ENCODE data around the gene XRCC6. TPM values are rescaled to one million over a fixed set of nuclear protein-coding genes. Genes with fewer than 3 reads are reported as not detected.
A peak's percentile ranks its signal among the peaks of the same experiment; 100 is the strongest.

The XRCC6 gene
- total and polyA plus RNA-seq, 2 of the 4 experiments (the other 2 are of a cell fraction), result 202 to 401 TPM

- 100% methylated on average over 1 of the region's 7 CpGs; no CpG with 5 or more reads in 1 of the 2 experiments for WGBS, 2 experiments (ENCODE audit: extremely low coverage in 2 of 2, insufficient read length in 1 of 2)
- Histone ChIP-seq H3K56ac (ENCODE audit: extremely low read depth, insufficient read depth, low read length) (no peak overlapping the region), H3K18ac (ENCODE audit: low read depth, low read length) (no peak overlapping the region), H3K9me3 (ENCODE audit: control insufficient read depth, insufficient read depth, low read length) (no peaks in the 10 kb centered on the region), H2BK15ac (ENCODE audit: low read depth, low read length) (no peak overlapping the region), H3K9ac (ENCODE audit: low read depth, low read length) (no peak overlapping the region), H3K79me1 (ENCODE audit: low read depth in 1 of 2, low read length in 2 of 2) (peaks cover 31 to 65% of the 10 kb centered on the region in 2 experiments), H3K4me2 (ENCODE audit: low read depth, low read length) (no peak overlapping the region), H4K20me1 (ENCODE audit: insufficient read depth, low read length) (no peaks in the 10 kb centered on the region), H2AK9ac (replicated peaks; ENCODE audit: low read depth, low read length, poor library complexity) (no peak overlapping the region), H2BK5ac (ENCODE audit: low read depth, low read length, poor library complexity, severe bottlenecking) (no peak overlapping the region), H2BK120ac (ENCODE audit: low read depth, low read length) (no peak overlapping the region), H4K8ac (ENCODE audit: low read depth in 2 of 2, low read length in 2 of 2) (no peak overlapping the region), H3K36me3 (ENCODE audit: control insufficient read depth, insufficient read depth, low read length) (peaks cover 23% of the 10 kb centered on the region), H4K91ac (ENCODE audit: insufficient read depth, low read depth, low read length) (no peak overlapping the region), H3K14ac (replicated peaks; ENCODE audit: low read depth, low read length) (no peak overlapping the region), H2AK5ac (ENCODE audit: low read depth, low read length) (peak overlapping the region; percentile 7; the same call in 1 of the 2 replicates), H2AFZ (replicated peaks; ENCODE audit: low read length, poor library complexity) (no peak overlapping the region), H3K27me3 (ENCODE audit: control insufficient read depth, insufficient read depth, low read length) (no peaks in the 10 kb centered on the region), H4K5ac (ENCODE audit: low read depth, low read length) (no peak overlapping the region), H3K9me1 (ENCODE audit: insufficient read depth, low read length) (peaks cover 4% of the 10 kb centered on the region; the same call in 1 of the 2 replicates), H3K4me1 (ENCODE audit: control insufficient read depth, insufficient read depth, low read length) (peaks cover 4% of the 10 kb centered on the region), H3K23ac (ENCODE audit: low read depth, low read length) (no peak overlapping the region), H3K4ac (ENCODE audit: low read depth, low read length) (no peak overlapping the region), H2BK20ac (ENCODE audit: low read depth, low read length) (no peak overlapping the region), H3K27ac (ENCODE audit: insufficient read depth, low read length) (no peak overlapping the region), H3K4me3 (ENCODE audit: insufficient read depth, low read depth, low read length) (no peak overlapping the region)
- CTCF ChIA-PET, result interaction anchor here (0.6 kb wide), 1 partner anchor 87 kb away, joined by 3 read pairs; no protein-coding TSS in a partner anchor
- POLR2A ChIA-PET (ENCODE audit: unreplicated experiment), result interaction anchor here (0.6 to 0.7 kb wide), 2 partner anchors 635 to 1591 kb away, joined by 5 to 10 read pairs; no protein-coding TSS in a partner anchor
- in situ Hi-C loops (cut with MboI; ENCODE audit: low sequenced_read_pairs), result no loop called here
- dilution Hi-C loops (cut with HindIII; ENCODE audit: low sequenced_read_pairs, unreplicated experiment), result no loop called here
- intact Hi-C loops (cut with micrococcal nuclease), result no loop called here
- BruUV-seq (replicated peaks), result no TSS peak
- no peak for DNase-seq
- no peak for ATAC-seq (ENCODE audit: low read depth)
- TF ChIP-seq CTCF (conservative IDR thresholded peaks at IDR 0.05; ENCODE audit: low read depth, low read length) (no peak), MAZ (IDR thresholded peaks at IDR 0.05; ENCODE audit: borderline replicate concordance, low read depth, low read length) (no peak), BHLHE40 (IDR thresholded peaks at IDR 0.05; ENCODE audit: low read depth, low read length) (no peak), RFX5 (IDR thresholded peaks at IDR 0.05; ENCODE audit: low read depth, low read length) (no peak), NFE2L2 (IDR thresholded peaks at IDR 0.05; ENCODE audit: low read depth, low read length) (no peak), MAFK (IDR thresholded peaks at IDR 0.05; ENCODE audit: low read depth, low read length) (no peak), SMC3 (IDR thresholded peaks at IDR 0.05; ENCODE audit: low read depth, low read length) (no peak), USF2 (IDR thresholded peaks at IDR 0.05; ENCODE audit: low read depth, low read length) (no peak), CEBPB (IDR thresholded peaks at IDR 0.05; ENCODE audit: low read depth, low read length) (no peak), FOS (IDR thresholded peaks at IDR 0.05; ENCODE audit: low read depth, low read length) (no peak), RCOR1 (IDR thresholded peaks at IDR 0.05; ENCODE audit: insufficient replicate concordance, low read length) (no peak)
Observed at GRCh38 chr22:41587347-41587723, 33.8 kb upstream of the XRCC6 start.
